Ovary (tissue), 9 donors: ENCODE measurements around the gene MTERF1. TPM values are rescaled to one million over a fixed set of nuclear protein-coding genes. Genes with fewer than 3 reads are reported as not detected.

ENCODE experiments used
- DNase-seq, 5 donors: peaks; one replicate each; pipeline ENCODE4 v3.0.0-alpha.2; 2019 to 2020
- H3K27ac ChIP-seq, 2 donors: fragments of 200-600 bp; one replicate each; pipeline versions ENCODE4 v1.5.1 to v1.8.0; 2019 to 2022
- H3K27me3 ChIP-seq: fragments of 200-600 bp; one replicate; pipeline ENCODE4 v1.8.0; 2022
- H3K36me3 ChIP-seq: fragments of 200-600 bp; sonication (generic); one replicate; pipeline ENCODE4 v1.5.1; 2019
- H3K4me1 ChIP-seq: one replicate; pipeline ENCODE4 v1.8.1; 2013; ENCODE audit warnings: mild to moderate bottlenecking, moderate library complexity; ENCODE audit not compliant: insufficient read depth
- H3K4me3 ChIP-seq: fragments of 200-600 bp; sonication (generic); one replicate; pipeline ENCODE4 v1.5.1; 2017
- H3K9me3 ChIP-seq, 2 donors: fragments of 200-600 bp in 1 of 2; sonication (generic) in 1 of 2; one replicate each; pipeline versions ENCODE4 v1.5.1 to v1.8.1; 2013 to 2019; ENCODE audit warnings: mild to moderate bottlenecking in 1 of 2, moderate library complexity in 1 of 2
- CTCF ChIP-seq, 3 donors: fragments of 450-650 bp in 2 of 3; fragments of 200-600 bp in 1 of 3; IDR thresholded peaks; one replicate each; pipeline versions ENCODE4 v1.5.1 to v1.8.0; 2016 to 2022; ENCODE audit warnings: antibody characterized with exemption in 3 of 3, mild to moderate bottlenecking in 1 of 3
- EP300 ChIP-seq: sonication (generic); formaldehyde crosslinking; IDR thresholded peaks from one replicate; pipeline ENCODE4 v1.6.1; 2017; ENCODE audit warnings: antibody characterized with exemption
- POLR2A ChIP-seq: fragments of 450-650 bp; IDR thresholded peaks from one replicate; pipeline ENCODE4 v1.6.1; 2017; ENCODE audit warnings: antibody characterized with exemption, mild to moderate bottlenecking, moderate library complexity
- WGBS, 3 donors: extraction: QIAGEN DNeasy Blood & Tissue Kit in 1 of 3; methylation state at CpG; one replicate each; pipeline versions ENCODE4 v1.1.5 to v1.1.7; 2013 to 2017; 5-methylcytosine and 5-hydroxymethylcytosine counted together
- intact Hi-C, 4 donors: fragments of 100-400 bp; cut with DNase I; formaldehyde crosslinking; loops; one replicate each; pipeline versions ENCODE4 v1.11.0 to v1.15.1; 2022 to 2023
- polyA plus RNA-seq, 2 donors: library from polyadenylated mRNA; stranded (reverse); fragments of 200-250 nt in 1 of 2; fragments of 350-450 nt in 1 of 2; fragmentation: Illumina TruSeq in 1 of 2; extraction: RNeasy Lipid Tissue Mini Kit (QIAGEN cat#74804) in 1 of 2; gene quantifications; one replicate each; pipeline ENCODE4 v1.2.3, GENCODE V29; 2013 to 2014
- total RNA-seq, 7 donors: library from RNA; depleted of rRNA in 2 of 7; stranded (reverse); fragments of >200 nt in 2 of 7; fragmentation: NEBNext Ultra II Directional in 3 of 7; extraction: Animal tissue kit (Norgen Biotek cat#: 25700) in 3 of 7; gene quantifications; one replicate each; pipeline versions ENCODE4 v1.1.0 to v1.2.4, GENCODE V29; 2016 to 2023
- donor health status: DM: no; HTN: no; CAD: no; lungs with moderate emphysema.
- donor health status: DM: no; HTN: no; CAD: no.
- donor health status: Bipolar disorder and iron deficiency.
- donor health status: DM: yes; HTN: yes; CAD: no.
- donor health status: DM: no; HTN: no; CAD: no.
- donor health status: DM: yes; HTN: yes; CAD: no.

Gene MTERF1
- total and polyA plus RNA-seq, 9 donors, result 2.8 to 17.8 (median 9.9) TPM

GRCh38 chr7:91872928-91873327, 7.6 kb downstream of the MTERF1 start:
- intact Hi-C loops, result no loop called here
- no peaks in the 10 kb centered on the region for H3K9me3 ChIP-seq
- TF ChIP-seq EP300, result no peak
- no peak for TF ChIP-seq CTCF (IDR thresholded peaks at IDR 0.05)
- TF ChIP-seq POLR2A, result no peak
- no peaks in the 10 kb centered on the region for H3K27me3 ChIP-seq
- H3K27ac ChIP-seq, result no peak overlapping the region
- H3K4me1 ChIP-seq, result no peaks in the 10 kb centered on the region
- DNase-seq, result no peak
- no peak overlapping the region for H3K4me3 ChIP-seq
- H3K36me3 ChIP-seq, result no peaks in the 10 kb centered on the region

- no peak for DNase-seq
- H3K4me1 ChIP-seq, result no peaks in the 10 kb centered on the region
- no peaks in the 10 kb centered on the region for H3K36me3 ChIP-seq
- intact Hi-C loops, result no loop called here
- H3K9me3 ChIP-seq, result no peaks in the 10 kb centered on the region
- H3K27ac ChIP-seq, result no peak overlapping the region
- no peak for TF ChIP-seq CTCF (IDR thresholded peaks at IDR 0.05)
- TF ChIP-seq EP300, result no peak
- no peak for TF ChIP-seq POLR2A
- no peak overlapping the region for H3K4me3 ChIP-seq
- H3K27me3 ChIP-seq, result no peaks in the 10 kb centered on the region
Measured at GRCh38 chr7:91872069-91872468, 8.4 kb downstream of the MTERF1 start.

- DNase-seq, result no peak
- no peak overlapping the region for H3K27ac ChIP-seq
- no peak overlapping the region for H3K4me3 ChIP-seq
- H3K36me3 ChIP-seq, result no peaks in the 10 kb centered on the region
- 80 to 92% (median 88%) methylated on average over 1 of the region's 1 CpG for WGBS, 3 donors
- TF ChIP-seq CTCF (IDR thresholded peaks at IDR 0.05) (no peak), POLR2A (no peak), EP300 (no peak)
- no peaks in the 10 kb centered on the region for H3K27me3 ChIP-seq
- no peaks in the 10 kb centered on the region for H3K9me3 ChIP-seq
- intact Hi-C loops, result no loop called here
- no peaks in the 10 kb centered on the region for H3K4me1 ChIP-seq
Measured at GRCh38 chr7:91869661-91870060, 10.8 kb downstream of the MTERF1 start.

GRCh38 chr7:91866599-91867148, 13.8 kb downstream of the MTERF1 start:
- WGBS, 3 donors, result 12 to 24% (median 19%) methylated on average over 2 of the region's 2 CpGs
- intact Hi-C loops, result no loop called here
- DNase-seq, result no peak

More at GRCh38 chr7:91866599-91867148, 13.8 kb downstream of the MTERF1 start:
- Histone ChIP-seq H3K9me3 (no peaks in the 10 kb centered on the region), H3K4me3 (no peak overlapping the region), H3K27ac (no peak overlapping the region), H3K27me3 (no peaks in the 10 kb centered on the region), H3K4me1 (no peaks in the 10 kb centered on the region), H3K36me3 (no peaks in the 10 kb centered on the region)
- TF ChIP-seq POLR2A (no peak), EP300 (no peak), CTCF (IDR thresholded peaks at IDR 0.05) (no peak)
